Measurements from ENCODE around the gene NEUROD2. TPM values are rescaled to one million over a fixed set of nuclear protein-coding genes. Genes with fewer than 3 reads are reported as not detected.

Gene NEUROD2
- polyA plus RNA-seq, 6 donors from 2014 or later: 0.09 TPM; not detected in 5

GRCh38 chr17:39641097-39641496 lies 33.4 kb upstream of the NEUROD2 start:
- peaks cover 68 to 88% (median 81%) of the 10 kb centered on the region in 3 donors for H3K4me1 Mint-ChIP-seq
- no peak for ATAC-seq (ENCODE audit: low read depth in 2 of 2)
- H3K27ac Mint-ChIP-seq: peak overlapping the region in 1 of 6 donors; percentile 66

GRCh38 chr17:39640591-39641031 lies 32.9 kb upstream of the NEUROD2 start:
- Mint-ChIP-seq H3K27ac (peak overlapping the region in 2 of 6 donors; percentile 66 to 83), H3K4me3 (peak overlapping the region in 6 of 8 donors; percentile 16 to 74 (median 29)), H3K36me3 (no peaks in the 10 kb centered on the region), H3K9me3 (no peaks in the 10 kb centered on the region), H3K4me1 (peaks cover 70 to 89% (median 82%) of the 10 kb centered on the region in 3 donors), H3K27me3 (no peaks in the 10 kb centered on the region)
- no peak for ATAC-seq (ENCODE audit: low read depth in 2 of 2)
- no peak for DNase-seq

More at GRCh38 chr17:39641097-39641496, 33.4 kb upstream of the NEUROD2 start:
- H3K27me3 Mint-ChIP-seq: no peaks in the 10 kb centered on the region
- H3K9me3 Mint-ChIP-seq: no peaks in the 10 kb centered on the region
- H3K4me3 Mint-ChIP-seq: peak overlapping the region in 6 of 8 donors; percentile 15 to 74 (median 44)
- DNase-seq: no peak
- no peaks in the 10 kb centered on the region for H3K36me3 Mint-ChIP-seq

- peaks cover 68 to 86% (median 78%) of the 10 kb centered on the region in 3 donors for H3K4me1 Mint-ChIP-seq
- ATAC-seq (ENCODE audit: low read depth in 2 of 2): no peak
- peak overlapping the region in 5 of 6 donors; percentile 39 to 86 (median 65) for H3K27ac Mint-ChIP-seq
- no peaks in the 10 kb centered on the region for H3K9me3 Mint-ChIP-seq
- peak overlapping the region in 7 of 8 donors; percentile 30 to 95 (median 68) for H3K4me3 Mint-ChIP-seq
- DNase-seq: no peak
- H3K36me3 Mint-ChIP-seq: no peaks in the 10 kb centered on the region
- no peaks in the 10 kb centered on the region for H3K27me3 Mint-ChIP-seq
These were observed 32.1 kb upstream of the NEUROD2 start for GRCh38 chr17:39639566-39640458.

- ATAC-seq (ENCODE audit: low read depth in 2 of 2) (no peak), DNase-seq (no peak)
- H3K9me3 Mint-ChIP-seq: no peaks in the 10 kb centered on the region
- no peaks in the 10 kb centered on the region for H3K36me3 Mint-ChIP-seq
- H3K27ac Mint-ChIP-seq: peak overlapping the region in 4 of 6 donors; percentile 29 to 90 (median 75)
- peaks cover 72 to 86% (median 77%) of the 10 kb centered on the region in 3 donors for H3K4me1 Mint-ChIP-seq
- no peaks in the 10 kb centered on the region for H3K27me3 Mint-ChIP-seq
- peak overlapping the region in 7 of 8 donors; percentile 1 to 95 (median 89) for H3K4me3 Mint-ChIP-seq
These were observed 31.3 kb upstream of the NEUROD2 start for GRCh38 chr17:39639043-39639442.

GRCh38 chr17:39638317-39638716 lies 30.6 kb upstream of the NEUROD2 start:
- Mint-ChIP-seq H3K4me1 (peaks cover 67 to 81% (median 74%) of the 10 kb centered on the region in 3 donors), H3K27me3 (no peaks in the 10 kb centered on the region)

GRCh38 chr17:39636927-39637736 lies 29.4 kb upstream of the NEUROD2 start, which contains the start of gene STARD3:
Gene STARD3, plus strand, starts transcription at chr17:39637144. Its CDS starts 16,388 bp downstream, at chr17:39653532.
- peaks cover 0 to 2% (median under 1%) of the 10 kb centered on the region in 3 donors for H3K27me3 Mint-ChIP-seq
- DNase-seq: peak; percentile 86
- no peaks in the 10 kb centered on the region for H3K36me3 Mint-ChIP-seq
- peaks cover 57 to 69% (median 63%) of the 10 kb centered on the region in 3 donors for H3K4me1 Mint-ChIP-seq
- peak within 1 kb of the TSS; percentile 89 to 97 (median 95) for H3K4me3 Mint-ChIP-seq
- H3K27ac Mint-ChIP-seq: peak within 1 kb of the TSS; percentile 83 to 97 (median 95)
- ATAC-seq (ENCODE audit: low read depth in 2 of 2): peak; percentile 92
- H3K9me3 Mint-ChIP-seq: no peaks in the 10 kb centered on the region

More at GRCh38 chr17:39638317-39638716, 30.6 kb upstream of the NEUROD2 start:
- H3K9me3 Mint-ChIP-seq: no peaks in the 10 kb centered on the region
- peak overlapping the region in 4 of 6 donors; percentile 44 to 96 (median 89) for H3K27ac Mint-ChIP-seq
- H3K4me3 Mint-ChIP-seq: peak overlapping the region; percentile 89 to 97 (median 95)
- ATAC-seq (ENCODE audit: low read depth in 2 of 2): no peak
- H3K36me3 Mint-ChIP-seq: no peaks in the 10 kb centered on the region
- no peak for DNase-seq

GRCh38 chr17:39636587-39636926 lies 28.8 kb upstream of the NEUROD2 start:
- Mint-ChIP-seq H3K4me3 (peak overlapping the region; percentile 89 to 97 (median 95)), H3K27ac (peak overlapping the region; percentile 83 to 96 (median 94)), H3K4me1 (peaks cover 57 to 65% (median 61%) of the 10 kb centered on the region in 3 donors), H3K27me3 (peaks cover 0 to 7% (median 7%) of the 10 kb centered on the region in 3 donors), H3K36me3 (no peaks in the 10 kb centered on the region), H3K9me3 (no peaks in the 10 kb centered on the region)
- DNase-seq (no peak), ATAC-seq (ENCODE audit: low read depth in 2 of 2) (peak; percentile 22 to 24)

GRCh38 chr17:39635614-39636176 lies 28.0 kb upstream of the NEUROD2 start:
- peak overlapping the region in 5 of 6 donors; percentile 7 to 96 (median 84) for H3K27ac Mint-ChIP-seq
- H3K4me1 Mint-ChIP-seq: peaks cover 48 to 58% (median 57%) of the 10 kb centered on the region in 3 donors
- peak overlapping the region; percentile 43 to 95 (median 89) for H3K4me3 Mint-ChIP-seq
- H3K36me3 Mint-ChIP-seq: no peaks in the 10 kb centered on the region
- peaks cover 0 to 16% (median 15%) of the 10 kb centered on the region in 3 donors for H3K27me3 Mint-ChIP-seq
- no peaks in the 10 kb centered on the region for H3K9me3 Mint-ChIP-seq
- DNase-seq (no peak), ATAC-seq (ENCODE audit: low read depth in 2 of 2) (no peak)

GRCh38 chr17:39634384-39634871 lies 26.7 kb upstream of the NEUROD2 start:
- peaks cover 0 to 23% (median 22%) of the 10 kb centered on the region in 3 donors for H3K27me3 Mint-ChIP-seq
- peaks cover 39 to 47% (median 44%) of the 10 kb centered on the region in 3 donors for H3K4me1 Mint-ChIP-seq
- ATAC-seq (ENCODE audit: low read depth in 2 of 2): no peak
- no peaks in the 10 kb centered on the region for H3K9me3 Mint-ChIP-seq
- H3K27ac Mint-ChIP-seq: peak overlapping the region in 2 of 6 donors; percentile 2 to 80
- no peaks in the 10 kb centered on the region for H3K36me3 Mint-ChIP-seq
- H3K4me3 Mint-ChIP-seq: peak overlapping the region in 2 of 8 donors; percentile 84
- DNase-seq: peak; percentile 40

- no peak for ATAC-seq (ENCODE audit: low read depth in 2 of 2)
- H3K9me3 Mint-ChIP-seq: no peaks in the 10 kb centered on the region
- peak overlapping the region in 2 of 8 donors; percentile 53 to 57 for H3K4me3 Mint-ChIP-seq
- DNase-seq: no peak
- H3K27ac Mint-ChIP-seq: no peak overlapping the region
- peaks cover 33 to 40% (median 39%) of the 10 kb centered on the region in 3 donors for H3K4me1 Mint-ChIP-seq
- H3K27me3 Mint-ChIP-seq: peaks cover 1 to 29% (median 27%) of the 10 kb centered on the region in 3 donors
- no peaks in the 10 kb centered on the region for H3K36me3 Mint-ChIP-seq
These were observed 26.0 kb upstream of the NEUROD2 start for GRCh38 chr17:39633570-39634183.

GRCh38 chr17:39632153-39632941 lies 24.6 kb upstream of the NEUROD2 start:
- peak overlapping the region in 1 of 8 donors; percentile 80 for H3K4me3 Mint-ChIP-seq
- no peaks in the 10 kb centered on the region for H3K9me3 Mint-ChIP-seq
- H3K27me3 Mint-ChIP-seq: peaks cover 8 to 39% (median 38%) of the 10 kb centered on the region in 3 donors
- H3K36me3 Mint-ChIP-seq: no peaks in the 10 kb centered on the region
- peak overlapping the region in 1 of 6 donors; percentile 20 for H3K27ac Mint-ChIP-seq
- peaks cover 23 to 34% (median 28%) of the 10 kb centered on the region in 3 donors for H3K4me1 Mint-ChIP-seq
- DNase-seq: no peak
- no peak for ATAC-seq (ENCODE audit: low read depth in 2 of 2)

Measured in naive B cell (primary cell).